ENCODE measurements around the gene ADAMTS7.
"Not testable (repeated sequence)": the region's sequence is repeated elsewhere in the genome, so short reads cannot be mapped to it uniquely, and the experiment has no call there.

Gene ADAMTS7

GRCh38 chr15:78752492-78753358 is 58.5 kb downstream of the ADAMTS7 start:
- no peak for DNase-seq
- no peak for TF ChIP-seq CTCF (IDR thresholded peaks at IDR 0.05; ENCODE audit: low read depth, low read length)
- Histone ChIP-seq H3K27ac (no peak overlapping the region), H3K9me3 (ENCODE audit: severe bottlenecking) (no peaks in the 10 kb centered on the region), H3K27me3 (ENCODE audit: insufficient read depth, low read depth, severe bottlenecking) (no peaks in the 10 kb centered on the region), H3K36me3 (no peaks in the 10 kb centered on the region), H3K4me3 (ENCODE audit: low read depth, low read length) (no peak overlapping the region)

- no peak overlapping the region for H3K27ac ChIP-seq
- H3K4me3 ChIP-seq (ENCODE audit: low read depth, low read length), result no peak overlapping the region
- no peaks in the 10 kb centered on the region for H3K27me3 ChIP-seq (ENCODE audit: insufficient read depth, low read depth, severe bottlenecking)
- H3K9me3 ChIP-seq (ENCODE audit: severe bottlenecking), result no peaks in the 10 kb centered on the region
- no peak for DNase-seq
- TF ChIP-seq CTCF (IDR thresholded peaks at IDR 0.05; ENCODE audit: low read depth, low read length), result no peak
- H3K36me3 ChIP-seq, result no peaks in the 10 kb centered on the region
These were observed 59.7 kb downstream of the ADAMTS7 start for GRCh38 chr15:78751602-78751979.

- peak; percentile 92 for DNase-seq
- not testable (repeated sequence) for H3K27ac ChIP-seq; H3K36me3 ChIP-seq; H3K4me3 ChIP-seq (ENCODE audit: low read depth, low read length); H3K9me3 ChIP-seq (ENCODE audit: severe bottlenecking); H3K27me3 ChIP-seq (ENCODE audit: insufficient read depth, low read depth, severe bottlenecking)
- TF ChIP-seq CTCF (IDR thresholded peaks at IDR 0.05; ENCODE audit: low read depth, low read length), result peak; percentile 87
These were observed 60.2 kb downstream of the ADAMTS7 start for GRCh38 chr15:78750974-78751601.

GRCh38 chr15:78750566-78750965 is 60.7 kb downstream of the ADAMTS7 start:
- no peaks in the 10 kb centered on the region for H3K9me3 ChIP-seq (ENCODE audit: severe bottlenecking)
- TF ChIP-seq CTCF (IDR thresholded peaks at IDR 0.05; ENCODE audit: low read depth, low read length), result no peak
- H3K27ac ChIP-seq, result no peak overlapping the region
- no peaks in the 10 kb centered on the region for H3K27me3 ChIP-seq (ENCODE audit: insufficient read depth, low read depth, severe bottlenecking)
- no peak overlapping the region for H3K4me3 ChIP-seq (ENCODE audit: low read depth, low read length)
- no peaks in the 10 kb centered on the region for H3K36me3 ChIP-seq
- DNase-seq, result no peak

GRCh38 chr15:78749831-78750230 is 61.4 kb downstream of the ADAMTS7 start:
- Histone ChIP-seq H3K27me3 (ENCODE audit: insufficient read depth, low read depth, severe bottlenecking) (no peaks in the 10 kb centered on the region), H3K9me3 (ENCODE audit: severe bottlenecking) (no peaks in the 10 kb centered on the region), H3K4me3 (ENCODE audit: low read depth, low read length) (no peak overlapping the region), H3K27ac (no peak overlapping the region), H3K36me3 (no peaks in the 10 kb centered on the region)
- DNase-seq, result no peak
- no peak for TF ChIP-seq CTCF (IDR thresholded peaks at IDR 0.05; ENCODE audit: low read depth, low read length)

- not testable (repeated sequence) for H3K36me3 ChIP-seq; H3K27me3 ChIP-seq (ENCODE audit: insufficient read depth, low read depth, severe bottlenecking); DNase-seq; H3K4me3 ChIP-seq (ENCODE audit: low read depth, low read length); H3K27ac ChIP-seq; H3K9me3 ChIP-seq (ENCODE audit: severe bottlenecking)
These were observed 63.4 kb downstream of the ADAMTS7 start for GRCh38 chr15:78747877-78748276.

- H3K4me3 ChIP-seq (ENCODE audit: low read depth, low read length); H3K27ac ChIP-seq; H3K36me3 ChIP-seq; H3K9me3 ChIP-seq (ENCODE audit: severe bottlenecking); DNase-seq; H3K27me3 ChIP-seq (ENCODE audit: insufficient read depth, low read depth, severe bottlenecking): not testable (repeated sequence)
These were observed 69.6 kb downstream of the ADAMTS7 start for GRCh38 chr15:78741674-78742073.

All from WERI-Rb-1 (cell line).